HL-60 (cell line): ENCODE measurements around the gene NPHP4.

ENCODE experiments used
- DNase-seq, 2 experiments: peaks; one replicate each; pipeline ENCODE4 v3.0.0-alpha.2; 2010 to 2020; ENCODE audit warnings: low read depth in 1 of 2, low spot score in 1 of 2
- H3K27ac ChIP-seq: fragments of 250-450 bp; sonication (Bioruptor Pico); replicated peaks from 2 replicates; pipeline ENCODE4 v1.5.1; 2020; ENCODE audit warnings: mild to moderate bottlenecking, moderate library complexity
- H3K27me3 ChIP-seq: fragments of 250-450 bp; sonication (Bioruptor Pico); 2 replicates; pipeline ENCODE4 v1.5.1; 2021; ENCODE audit warnings: mild to moderate bottlenecking, moderate library complexity; ENCODE audit not compliant: insufficient read depth, poor library complexity, severe bottlenecking
- H3K4me3 ChIP-seq: replicated peaks from 2 replicates; pipeline ENCODE4 v1.5.1; 2011; ENCODE audit warnings: mild to moderate bottlenecking, control low read depth, low read length; ENCODE audit not compliant: insufficient read depth
- CTCF ChIP-seq: IDR thresholded peaks from one replicate; pipeline ENCODE4 v1.5.1; 2011; ENCODE audit warnings: low read length, control low read depth, inconsistent platforms; ENCODE audit not compliant: insufficient read depth
- GABPA ChIP-seq: IDR thresholded peaks from 2 replicates; pipeline ENCODE4 v1.6.1; 2012; ENCODE audit warnings: low read depth
- POLR2AphosphoS5 ChIP-seq: IDR thresholded peaks from 2 replicates; pipeline ENCODE4 v1.6.1; 2012; ENCODE audit warnings: low read depth
- REST ChIP-seq: IDR thresholded peaks from 2 replicates; pipeline ENCODE4 v1.6.1; 2012; ENCODE audit warnings: low read depth; ENCODE audit not compliant: insufficient replicate concordance
- SPI1 ChIP-seq: IDR thresholded peaks from 2 replicates; pipeline ENCODE4 v1.6.1; 2012; ENCODE audit warnings: low read depth, mild to moderate bottlenecking, borderline replicate concordance

NPHP4 gene

GRCh38 chr1:5847013-5847659, 145.1 kb downstream of the NPHP4 start:
- TF ChIP-seq GABPA, result no peak
- peak; percentile 99 for TF ChIP-seq REST
- no peaks in the 10 kb centered on the region for H3K27me3 ChIP-seq
- peak in 1 of 2 experiments; percentile 9 for DNase-seq

GRCh38 chr1:5845376-5845775, 146.8 kb downstream of the NPHP4 start:
- H3K27ac ChIP-seq, result no peak overlapping the region
- no peaks in the 10 kb centered on the region for H3K27me3 ChIP-seq
- DNase-seq, result no peak
- no peak overlapping the region for H3K4me3 ChIP-seq
- TF ChIP-seq CTCF, result no peak
- no peak for TF ChIP-seq GABPA
- TF ChIP-seq SPI1, result no peak
- TF ChIP-seq REST, result no peak
- no peak for TF ChIP-seq POLR2AphosphoS5

More at GRCh38 chr1:5847013-5847659, 145.1 kb downstream of the NPHP4 start:
- Histone ChIP-seq H3K4me3 (no peak overlapping the region), H3K27ac (no peak overlapping the region)

- Histone ChIP-seq H3K27me3 (no peaks in the 10 kb centered on the region), H3K4me3 (no peak overlapping the region), H3K27ac (no peak overlapping the region)
- no peak for DNase-seq
- TF ChIP-seq REST, result no peak
- TF ChIP-seq CTCF, result no peak
- TF ChIP-seq SPI1, result no peak
- TF ChIP-seq GABPA, result no peak
- no peak for TF ChIP-seq POLR2AphosphoS5
Measured at GRCh38 chr1:5844442-5844841, 147.8 kb downstream of the NPHP4 start.
